Activated CD4-positive, alpha-beta T cell treated with anti-CD3 and anti-CD28 coated beads, Interleukin-2, Interleukin-4, amounts not matched to agents 100 ng/mL and 50 ng/mL, durations not matched to agents 16 hours and 8 hours (primary cell): Measurements from ENCODE around the gene MED15.

Source experiments
- DNase-seq: peaks from one replicate; pipeline ENCODE4 v3.0.0-alpha.2; 2020; ENCODE audit warnings: low spot score

Gene MED15

DNA sequence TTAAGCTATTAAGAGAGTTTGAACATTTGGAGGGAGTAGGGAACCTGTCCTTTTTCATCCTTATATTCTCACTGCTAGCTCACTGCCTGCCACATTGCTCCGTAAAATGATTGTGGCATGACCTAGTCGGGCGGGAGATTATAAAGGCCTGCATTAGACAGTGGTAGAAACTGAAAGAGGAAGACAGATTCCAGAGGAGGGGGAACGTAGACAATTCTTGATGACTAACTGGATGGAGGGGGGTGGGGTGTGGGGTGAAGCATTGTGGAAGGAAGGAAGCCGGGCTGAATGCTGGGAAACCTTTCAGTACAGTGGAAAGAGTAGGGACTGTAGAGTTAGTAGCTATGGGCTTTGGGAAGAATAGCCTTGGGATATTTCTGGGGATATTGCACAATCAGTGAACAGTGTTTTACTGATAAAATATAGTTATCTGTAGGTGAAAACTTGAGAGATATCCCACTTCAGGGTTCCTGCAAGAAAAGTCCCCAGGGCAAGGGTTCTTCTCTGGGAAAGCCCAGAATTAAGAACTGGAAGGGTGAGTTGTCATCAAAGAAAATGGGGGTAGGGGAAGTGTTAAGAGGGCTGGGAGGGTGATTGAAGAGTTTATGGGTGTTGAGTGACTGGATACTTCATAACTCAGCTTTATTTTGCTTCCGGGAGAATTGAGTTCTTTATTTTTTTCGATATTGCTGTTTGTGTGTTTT is 2.1 kb downstream of the MED15 start:
- peak; percentile 59 for DNase-seq

DNA sequence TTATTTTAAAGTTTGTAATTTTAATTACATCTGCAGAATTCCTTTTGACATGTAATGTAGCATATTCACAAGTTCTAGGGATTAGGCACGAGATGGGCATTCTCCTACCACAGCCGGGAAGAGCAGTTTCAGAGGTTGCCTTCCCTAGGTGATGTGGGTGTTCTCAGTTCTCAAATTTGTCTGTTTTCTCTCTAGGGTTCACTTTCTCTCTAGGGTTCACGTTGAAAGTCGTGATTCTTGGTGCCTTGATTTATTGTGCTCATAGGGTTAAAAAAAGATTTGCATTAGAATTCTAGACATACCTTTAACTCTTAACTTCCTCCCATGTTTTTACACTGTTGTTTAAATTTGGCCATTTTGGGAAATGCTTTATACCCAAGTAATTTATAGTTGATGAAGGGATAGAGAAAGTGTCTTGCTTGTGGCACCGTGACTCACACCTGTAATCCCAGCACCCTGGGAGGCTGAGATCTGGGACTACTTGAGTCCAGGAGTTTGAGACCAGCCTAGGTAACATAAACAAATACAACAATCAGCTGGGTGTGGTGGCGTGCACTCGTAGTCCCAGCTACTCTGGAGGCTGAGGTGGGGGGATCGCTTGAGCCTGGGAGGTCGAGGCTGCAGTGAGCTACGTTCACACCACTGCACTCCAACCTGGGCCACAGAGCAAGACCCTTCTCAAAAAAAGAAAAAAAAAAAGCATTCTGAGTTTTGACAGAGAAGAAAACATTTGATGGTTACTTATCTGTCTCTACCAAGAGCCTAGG is 3.6 kb downstream of the MED15 start:
- DNase-seq, result no peak

DNA sequence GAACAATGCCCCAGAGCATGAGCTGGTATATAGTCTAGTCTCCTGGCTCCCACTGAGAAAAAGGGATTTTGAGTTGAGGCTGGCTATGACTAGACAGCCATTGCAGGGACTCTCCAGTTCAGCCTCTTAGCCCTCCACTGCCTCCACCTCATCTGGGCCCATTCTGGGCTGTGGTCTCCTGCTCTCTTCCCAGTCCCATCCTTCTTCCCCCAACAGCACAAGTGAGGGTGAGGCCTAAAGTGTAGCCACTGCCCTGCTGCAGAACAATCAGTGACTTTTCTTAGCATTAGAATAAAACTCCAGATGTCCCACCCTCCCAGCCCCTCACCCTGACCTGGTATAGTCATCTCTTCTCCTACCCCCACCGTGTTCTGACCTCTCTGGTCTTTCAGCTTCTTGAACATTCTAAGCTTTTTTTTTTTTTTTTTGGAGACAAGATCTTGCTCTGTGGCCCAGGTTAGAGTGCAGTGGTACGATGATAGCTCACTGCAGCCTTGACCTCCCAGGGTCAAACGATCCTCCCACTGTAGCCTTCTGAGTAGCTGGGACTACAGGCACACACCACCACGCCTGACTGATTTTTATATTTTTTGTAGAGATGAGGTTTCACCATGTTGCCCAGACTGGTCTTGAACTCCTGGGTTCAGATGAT is 4.3 kb downstream of the MED15 start:
- no peak for DNase-seq

DNA sequence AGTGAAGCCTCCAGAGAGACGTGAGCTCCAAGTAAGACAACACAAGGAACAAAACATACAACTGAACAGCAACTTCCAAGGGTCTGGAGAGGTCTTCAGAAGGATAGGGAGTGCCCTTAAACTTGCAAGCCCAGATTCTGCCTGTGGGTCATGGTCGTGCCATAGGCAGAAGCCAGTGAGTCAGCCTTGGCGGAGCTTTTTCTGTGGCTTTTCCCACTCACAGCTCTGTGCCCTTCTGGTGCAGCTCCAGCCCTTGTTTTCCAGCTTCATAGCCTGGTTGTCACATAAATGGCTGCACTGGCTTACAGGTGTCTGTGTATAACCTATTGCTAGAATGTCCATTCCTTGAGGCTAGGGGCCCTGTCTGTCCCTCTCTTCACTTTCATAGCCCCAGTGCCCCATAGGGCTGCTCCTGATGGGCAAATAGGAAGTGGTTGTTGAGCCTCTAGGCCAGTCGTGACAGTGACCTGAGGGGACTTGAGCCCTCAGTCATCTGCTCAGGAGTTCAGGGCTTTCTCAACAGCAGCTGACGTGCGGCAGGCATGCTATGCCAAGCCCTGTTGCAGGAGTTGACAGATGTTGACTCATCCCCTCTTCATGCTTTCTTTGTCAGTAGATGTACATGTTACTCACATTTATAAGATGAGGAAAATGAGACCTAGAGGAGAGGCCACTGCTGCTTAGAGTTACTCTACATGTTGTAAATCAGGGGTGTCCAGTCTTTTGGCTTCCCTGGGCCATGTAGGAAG is 7.4 kb downstream of the MED15 start:
- DNase-seq, result no peak

DNA sequence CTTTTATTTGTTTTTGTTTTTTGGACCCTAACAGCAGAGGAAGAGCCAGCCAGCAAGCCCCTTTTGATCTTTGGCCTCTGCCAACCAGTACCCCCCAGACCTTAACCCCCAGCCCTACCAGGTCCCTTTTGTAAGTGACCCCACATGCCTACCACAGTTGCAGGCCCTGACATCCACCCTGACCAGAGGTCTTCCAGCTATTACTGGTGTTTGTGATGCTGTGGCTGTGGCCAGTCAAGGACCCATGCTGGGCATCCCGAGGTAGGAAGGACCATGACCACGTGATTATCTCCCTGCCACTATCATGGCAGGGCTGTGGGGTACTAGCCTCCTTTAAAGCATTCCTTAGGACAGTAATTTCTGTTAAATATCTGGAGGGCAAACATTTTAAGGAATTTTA is 9.0 kb downstream of the MED15 start:
- DNase-seq, result no peak

DNA sequence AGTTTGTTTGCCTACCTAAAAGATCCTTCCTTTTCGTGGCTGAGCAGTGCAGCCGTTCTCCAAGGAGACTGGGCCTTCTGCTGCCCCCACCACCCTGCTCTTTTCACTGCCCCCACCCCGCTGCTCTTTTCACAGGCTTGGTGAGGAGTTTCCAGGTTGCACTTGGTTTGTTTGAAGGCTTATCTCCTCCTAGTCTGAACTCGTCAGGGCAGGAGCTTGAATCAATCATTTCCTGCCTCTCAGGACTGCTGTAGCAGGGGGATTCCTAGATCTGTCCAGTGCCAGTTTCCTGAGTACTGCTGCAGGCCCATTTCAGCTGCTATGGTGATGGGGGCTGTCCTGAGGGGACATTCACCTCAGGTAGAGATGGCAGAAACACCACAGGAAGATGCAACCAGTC is 10.0 kb downstream of the MED15 start:
- no peak for DNase-seq

DNA sequence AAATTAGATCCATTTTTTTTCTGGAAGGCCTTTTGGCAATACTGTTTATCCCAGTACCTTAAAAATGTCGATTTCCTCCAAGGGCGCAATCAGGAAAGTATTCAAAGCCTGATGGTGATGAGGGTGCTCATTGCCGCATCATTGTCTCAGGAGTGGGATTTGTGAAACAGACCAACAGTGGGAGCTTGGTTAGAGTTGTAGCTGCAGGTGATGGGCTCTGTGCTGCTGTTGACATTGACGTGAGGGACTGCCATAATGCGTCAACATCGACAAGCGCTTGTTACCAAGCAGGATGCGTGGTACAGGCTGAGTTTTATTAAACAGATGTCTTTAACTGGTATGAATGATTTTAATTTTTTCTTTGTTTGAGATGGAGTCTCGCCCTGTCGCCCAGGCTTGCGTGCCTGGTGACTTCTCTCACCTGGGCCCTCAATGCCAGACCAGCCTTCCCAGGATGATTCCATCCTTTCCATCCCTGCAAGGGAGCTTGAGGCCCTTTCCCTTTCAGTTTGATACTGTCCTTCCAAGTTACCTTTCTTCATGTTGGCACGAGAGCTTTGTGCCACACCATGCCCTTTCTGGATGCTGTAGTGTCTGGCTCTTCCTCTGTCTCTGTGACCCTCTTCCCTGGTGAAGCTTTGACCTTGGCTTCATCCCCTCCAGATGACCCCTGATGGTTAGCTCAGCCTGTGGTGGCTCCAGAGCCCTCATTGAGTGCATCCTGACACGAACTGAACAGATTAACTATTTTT is 10.6 kb downstream of the MED15 start:
- no peak for DNase-seq

DNA sequence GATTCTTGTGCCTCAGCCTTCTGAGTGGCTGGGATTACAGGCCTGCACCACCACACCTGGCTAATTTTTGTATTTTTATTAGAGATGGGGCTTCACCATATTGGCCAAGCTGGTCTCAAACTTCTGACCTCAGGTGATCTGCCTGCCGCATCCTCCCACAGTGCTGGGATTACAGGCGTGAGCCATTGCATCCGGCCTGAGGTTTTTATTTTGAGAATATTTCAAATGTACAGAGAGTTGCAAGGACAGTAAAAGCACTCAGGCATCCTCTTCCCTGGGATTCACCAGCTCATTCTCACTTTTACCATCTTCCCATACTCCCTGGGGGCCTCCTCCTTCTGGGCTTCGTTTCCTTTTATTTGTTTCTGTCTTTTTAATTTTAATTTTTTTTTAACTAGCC is 12.1 kb downstream of the MED15 start:
- DNase-seq, result no peak

DNA sequence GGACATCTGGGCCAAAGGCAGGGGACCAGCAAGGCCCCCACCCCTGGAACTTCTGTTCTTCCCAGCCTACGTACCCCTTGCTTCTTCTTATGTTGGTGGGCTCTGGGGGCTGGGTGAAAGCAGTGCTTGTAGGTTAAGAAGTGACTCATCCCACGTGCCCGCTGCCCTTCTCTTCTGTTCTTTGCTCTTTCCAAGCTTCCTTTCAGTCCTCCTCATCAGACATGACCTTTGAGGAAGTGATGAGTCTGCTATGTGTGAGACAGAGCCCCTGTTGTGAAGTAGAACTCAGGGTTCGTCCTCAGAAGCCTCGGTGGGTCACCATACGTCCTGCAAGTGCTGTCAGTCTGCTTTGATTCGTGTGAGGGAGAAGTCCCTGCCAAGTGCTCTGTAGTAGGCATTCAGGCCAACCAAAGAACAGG is 12.7 kb downstream of the MED15 start:
- DNase-seq, result no peak

DNA sequence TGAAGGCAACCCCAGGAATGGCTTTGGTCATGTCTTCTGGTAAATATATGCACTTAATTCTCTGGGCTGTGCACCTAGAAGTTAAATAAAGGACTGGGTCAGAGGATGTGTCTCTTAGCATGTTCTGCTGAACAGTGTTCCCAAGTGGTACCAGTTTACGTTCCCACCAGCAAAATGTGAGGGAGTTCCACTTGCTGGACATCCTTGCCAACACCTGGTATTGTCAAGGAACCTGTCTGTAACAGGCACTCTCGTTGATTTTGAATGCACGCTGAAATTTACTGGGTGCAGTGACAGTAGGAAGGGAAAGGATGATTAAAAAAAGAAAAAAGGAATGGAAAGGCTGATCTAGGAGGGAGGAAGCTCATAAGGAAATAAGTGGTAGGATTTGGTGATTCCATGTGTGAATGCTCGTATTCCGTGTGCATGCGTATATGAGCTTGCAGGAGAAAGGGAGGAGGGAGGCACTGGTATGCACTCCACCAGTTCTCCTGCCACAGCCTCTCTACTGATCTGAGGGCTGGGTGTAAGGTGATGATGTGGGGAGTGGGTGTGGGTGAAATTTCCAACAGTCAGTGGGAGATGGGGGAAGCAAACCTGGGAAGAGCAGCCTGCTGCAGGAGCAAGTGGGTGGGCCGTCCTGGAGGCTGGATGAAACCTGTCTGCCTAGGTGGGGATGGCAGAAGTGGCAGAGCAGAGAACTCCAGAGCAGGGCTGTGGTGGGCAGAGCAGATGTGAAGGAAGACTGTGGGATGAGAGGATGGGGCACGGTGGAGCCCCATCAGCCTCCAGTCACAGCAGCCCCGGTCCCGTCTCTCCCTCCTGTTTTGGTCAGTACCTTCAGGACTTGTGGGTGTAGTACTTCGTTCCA is 15.0 kb downstream of the MED15 start:
- no peak for DNase-seq

DNA sequence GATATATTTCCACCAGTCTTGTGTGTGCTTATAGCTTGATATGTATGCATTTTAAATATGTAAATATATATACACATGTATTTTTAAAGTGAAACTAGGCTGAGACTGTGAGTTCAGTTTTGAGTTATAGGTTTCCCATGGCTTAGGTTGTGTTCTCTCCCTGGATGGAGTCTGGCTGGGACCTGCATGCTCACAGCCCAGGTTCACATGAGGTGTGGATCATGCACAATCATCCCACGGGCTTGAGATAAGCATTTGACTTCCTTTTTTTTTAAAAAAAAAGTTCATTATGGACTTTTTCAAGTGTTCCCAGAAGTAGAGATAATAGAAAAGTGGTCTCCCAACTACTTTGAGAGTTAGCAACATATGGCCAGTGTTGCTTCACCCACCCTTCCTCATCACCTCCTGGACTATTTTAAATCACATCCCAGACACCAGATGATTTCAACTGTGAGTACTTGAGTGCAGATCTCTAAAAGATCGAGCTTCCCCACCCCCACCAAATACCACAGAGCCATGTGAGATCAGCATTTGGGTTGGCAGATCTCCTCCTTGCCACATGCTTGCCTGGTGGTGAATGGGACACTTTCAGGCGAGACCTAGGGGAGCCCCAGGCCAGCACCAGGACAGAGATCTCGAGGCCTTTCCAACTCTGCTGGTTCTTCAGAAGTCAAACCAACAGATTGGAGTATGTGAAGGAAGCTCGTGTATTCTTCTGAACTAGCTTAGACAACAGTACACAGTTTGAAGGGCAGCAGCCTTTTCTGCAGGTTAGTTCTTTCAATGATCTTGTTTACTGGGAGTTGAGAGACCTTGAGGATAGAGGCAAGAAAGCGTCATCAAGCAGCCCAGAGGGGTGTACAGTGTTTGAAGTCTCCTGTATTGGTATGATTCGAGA is 15.9 kb downstream of the MED15 start:
- no peak for DNase-seq

DNA sequence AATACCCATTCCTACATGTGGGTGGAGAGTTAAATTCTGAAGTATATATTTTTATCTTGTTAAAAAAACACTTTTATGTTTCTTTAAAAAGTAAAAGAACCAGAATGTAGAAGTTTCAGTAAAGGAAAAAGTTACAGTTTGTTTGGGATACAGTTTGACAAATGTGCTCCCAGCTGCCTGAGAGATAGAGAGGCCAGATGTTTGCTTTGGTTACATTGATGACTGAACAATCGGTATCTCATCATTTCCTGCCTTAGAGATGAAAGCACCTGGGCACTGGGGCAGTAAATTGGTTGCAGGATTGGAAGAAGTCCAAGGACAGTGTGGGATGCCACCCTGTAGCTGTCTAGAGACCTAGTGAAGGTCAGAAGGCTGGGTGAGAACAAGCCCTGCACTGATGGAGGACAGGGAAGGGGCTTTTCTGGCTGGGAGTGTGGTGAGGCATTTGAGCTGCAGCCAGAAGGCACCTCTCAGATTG is 16.6 kb downstream of the MED15 start:
- no peak for DNase-seq

DNA sequence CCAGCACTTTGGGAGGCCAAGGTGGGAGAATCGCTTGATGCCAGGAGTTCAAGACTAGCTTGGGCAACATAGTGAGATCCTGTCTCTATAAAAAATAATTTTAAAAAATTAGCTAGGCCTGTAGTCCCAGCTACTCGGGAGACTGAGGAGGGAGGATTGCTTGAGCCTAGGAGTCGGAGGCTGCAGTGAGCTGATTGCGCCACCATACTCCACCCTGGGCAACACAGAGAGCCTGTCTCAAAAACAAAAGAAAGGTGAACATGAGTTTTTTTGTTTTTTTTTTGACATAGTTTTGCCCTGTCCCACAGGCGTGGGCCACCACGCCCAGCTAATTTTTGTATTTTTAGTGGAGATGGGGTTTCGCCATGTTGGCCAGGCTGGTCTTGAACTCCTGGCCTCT is 17.6 kb downstream of the MED15 start:
- DNase-seq, result no peak

DNA sequence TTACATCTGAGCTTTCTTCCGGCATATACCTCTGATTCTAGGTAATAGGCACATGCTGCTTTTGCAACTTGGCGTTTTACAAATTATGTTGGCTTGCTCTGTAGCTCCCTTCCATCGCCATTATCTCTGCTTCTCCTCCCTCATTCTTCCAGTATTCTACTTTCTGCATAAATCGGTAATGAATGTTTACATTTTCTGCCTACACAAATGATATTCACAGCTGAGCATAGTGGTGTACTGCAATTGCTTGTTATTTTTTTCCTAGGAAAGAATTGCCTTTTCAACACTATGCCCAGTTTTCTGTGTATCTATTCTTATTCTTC is 18.9 kb downstream of the MED15 start:
- no peak for DNase-seq

DNA sequence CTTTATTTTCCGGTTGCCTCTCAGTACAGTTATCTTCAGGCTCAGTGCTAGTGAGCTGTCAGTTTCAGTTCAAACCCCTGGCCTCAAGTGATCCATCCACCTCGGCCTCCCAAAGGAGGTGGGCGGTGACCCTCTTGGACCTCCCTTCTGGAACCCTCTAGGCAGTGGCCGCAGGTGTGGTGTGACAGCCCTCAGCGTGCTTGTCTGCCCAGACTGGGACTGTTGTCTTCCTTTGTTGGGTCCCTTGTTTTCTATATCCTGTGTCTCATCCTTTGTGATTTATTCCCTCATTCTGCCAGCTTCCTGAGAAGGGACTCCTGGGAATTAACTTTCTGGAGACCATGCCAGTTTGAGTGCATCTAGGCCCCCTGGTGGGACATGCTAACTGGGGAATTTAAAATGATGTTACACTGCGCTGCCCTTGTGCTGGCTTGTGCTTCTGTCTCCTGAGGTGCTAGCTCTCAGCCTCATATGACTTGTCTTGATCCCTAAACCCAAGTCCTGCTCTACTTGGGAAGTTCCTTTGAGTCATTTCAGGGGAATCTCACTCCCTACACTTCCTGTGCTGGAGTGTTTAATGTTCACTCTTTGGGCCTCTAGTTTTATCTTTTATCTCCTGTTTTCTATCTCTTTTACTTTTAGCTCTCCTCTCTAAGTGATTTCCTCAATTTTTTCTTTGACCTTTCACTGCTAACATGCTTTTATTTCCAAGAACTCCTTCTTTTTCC is 19.4 kb downstream of the MED15 start:
- DNase-seq, result no peak

DNA sequence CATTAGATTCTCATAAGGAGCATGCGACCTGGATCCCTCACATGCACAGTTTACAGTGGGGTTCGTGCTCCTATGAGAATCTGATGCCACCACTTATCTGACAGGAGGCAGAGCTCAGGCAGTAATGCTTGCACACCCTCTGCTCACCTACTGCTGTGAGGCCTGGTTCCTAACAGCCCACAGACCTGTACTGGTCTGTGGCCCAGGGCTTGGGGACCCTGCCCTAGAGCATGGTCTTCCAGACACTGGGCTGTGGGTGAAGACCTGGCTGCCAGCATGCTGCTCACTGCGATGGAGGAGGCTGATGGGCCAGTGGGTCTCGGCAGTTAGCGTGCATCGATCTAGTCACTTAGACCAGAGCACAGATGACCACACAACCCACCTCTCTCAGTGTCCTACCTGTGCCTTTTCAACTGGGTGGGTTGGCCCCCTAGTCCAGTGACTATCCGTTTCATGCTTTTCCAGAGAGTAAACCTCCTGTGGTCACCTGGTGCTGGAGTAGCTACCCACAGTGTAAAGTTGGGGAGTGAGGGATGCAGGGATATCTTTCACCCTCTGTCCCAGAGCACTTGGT is 21.1 kb downstream of the MED15 start:
- no peak for DNase-seq

DNA sequence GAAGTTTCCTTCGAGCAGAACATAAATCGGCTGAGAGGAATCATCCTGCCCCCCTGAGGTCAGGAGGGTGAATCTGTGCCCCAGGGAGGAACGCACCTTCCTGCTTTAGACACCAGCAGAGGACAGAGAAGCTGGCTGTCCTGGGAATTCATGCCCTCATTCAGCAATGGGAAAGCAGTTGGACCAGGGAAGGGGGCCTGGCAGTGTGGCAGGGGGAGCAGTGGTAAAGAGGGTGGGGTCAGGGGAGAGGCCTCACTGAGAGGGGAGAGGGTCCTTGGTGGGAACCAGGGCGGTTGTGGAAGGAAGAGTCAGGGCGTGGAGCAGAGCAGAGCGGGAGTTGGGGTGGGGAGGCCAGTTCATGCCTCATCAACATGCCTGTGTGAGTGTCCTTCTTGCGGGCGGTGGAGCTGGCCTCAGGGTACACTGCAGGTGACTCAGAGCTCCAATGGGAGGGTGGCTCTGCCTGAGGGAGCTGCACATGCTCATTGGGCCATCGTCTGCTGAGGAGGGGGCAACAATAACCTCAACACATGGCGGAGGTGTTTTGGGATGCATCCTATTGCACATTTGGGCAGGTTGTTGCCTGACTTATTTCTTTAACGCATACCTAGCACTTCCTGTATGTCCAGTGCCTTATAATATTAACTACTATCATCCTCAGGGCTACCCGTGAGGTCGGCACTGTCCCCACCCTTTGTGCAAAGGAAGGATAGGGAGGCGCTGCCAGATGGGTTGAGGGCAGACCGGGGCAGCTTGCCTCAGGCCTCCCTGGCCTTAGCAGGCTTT is 23.2 kb downstream of the MED15 start:
- DNase-seq, result no peak

DNA sequence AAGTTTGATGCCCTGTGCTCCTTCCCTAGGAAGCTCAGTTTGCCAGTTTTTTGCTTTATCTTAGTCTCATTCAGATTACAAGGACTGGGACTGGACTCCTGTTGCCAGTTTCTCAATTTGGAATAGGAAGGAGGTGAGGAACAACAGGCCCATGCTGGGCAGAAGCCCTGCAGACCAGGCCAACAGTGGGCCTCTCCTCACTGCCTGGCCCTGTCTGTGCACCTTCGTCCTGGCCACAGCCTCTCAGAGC is 23.7 kb downstream of the MED15 start:
- DNase-seq, result no peak
